ENCODE measurements around the gene CNIH2.

The CNIH2 gene

GRCh38 chr11:66271816-66272215 lies 6.2 kb upstream of the CNIH2 start:
- TF ChIP-seq, protein P1, sequence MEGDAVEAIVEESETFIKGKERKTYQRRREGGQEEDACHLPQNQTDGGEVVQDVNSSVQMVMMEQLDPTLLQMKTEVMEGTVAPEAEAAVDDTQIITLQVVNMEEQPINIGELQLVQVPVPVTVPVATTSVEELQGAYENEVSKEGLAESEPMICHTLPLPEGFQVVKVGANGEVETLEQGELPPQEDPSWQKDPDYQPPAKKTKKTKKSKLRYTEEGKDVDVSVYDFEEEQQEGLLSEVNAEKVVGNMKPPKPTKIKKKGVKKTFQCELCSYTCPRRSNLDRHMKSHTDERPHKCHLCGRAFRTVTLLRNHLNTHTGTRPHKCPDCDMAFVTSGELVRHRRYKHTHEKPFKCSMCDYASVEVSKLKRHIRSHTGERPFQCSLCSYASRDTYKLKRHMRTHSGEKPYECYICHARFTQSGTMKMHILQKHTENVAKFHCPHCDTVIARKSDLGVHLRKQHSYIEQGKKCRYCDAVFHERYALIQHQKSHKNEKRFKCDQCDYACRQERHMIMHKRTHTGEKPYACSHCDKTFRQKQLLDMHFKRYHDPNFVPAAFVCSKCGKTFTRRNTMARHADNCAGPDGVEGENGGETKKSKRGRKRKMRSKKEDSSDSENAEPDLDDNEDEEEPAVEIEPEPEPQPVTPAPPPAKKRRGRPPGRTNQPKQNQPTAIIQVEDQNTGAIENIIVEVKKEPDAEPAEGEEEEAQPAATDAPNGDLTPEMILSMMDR (IDR thresholded peaks at IDR 0.05): no peak

DNA sequence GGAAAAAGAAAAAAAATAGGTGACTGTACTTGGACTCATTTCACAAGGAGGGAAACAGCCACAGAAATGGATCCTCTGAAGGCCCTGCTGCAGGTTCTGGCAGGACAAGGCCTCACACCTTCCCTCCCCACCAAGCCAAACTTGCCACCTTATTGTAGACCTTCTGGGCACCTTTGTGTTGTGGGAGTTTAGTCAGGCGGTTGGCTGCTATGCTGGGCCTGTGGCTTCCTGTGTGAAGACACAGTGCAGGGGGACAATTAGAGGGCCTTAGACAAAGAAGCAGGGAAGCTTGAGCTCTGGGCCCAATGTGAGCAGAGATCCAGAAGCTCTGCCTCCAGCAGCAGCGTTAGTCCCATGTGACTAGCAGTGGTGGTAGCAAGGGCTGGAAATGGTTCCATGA lies 5.4 kb upstream of the CNIH2 start:
- TF ChIP-seq, protein P1 (IDR thresholded peaks at IDR 0.05): no peak

DNA sequence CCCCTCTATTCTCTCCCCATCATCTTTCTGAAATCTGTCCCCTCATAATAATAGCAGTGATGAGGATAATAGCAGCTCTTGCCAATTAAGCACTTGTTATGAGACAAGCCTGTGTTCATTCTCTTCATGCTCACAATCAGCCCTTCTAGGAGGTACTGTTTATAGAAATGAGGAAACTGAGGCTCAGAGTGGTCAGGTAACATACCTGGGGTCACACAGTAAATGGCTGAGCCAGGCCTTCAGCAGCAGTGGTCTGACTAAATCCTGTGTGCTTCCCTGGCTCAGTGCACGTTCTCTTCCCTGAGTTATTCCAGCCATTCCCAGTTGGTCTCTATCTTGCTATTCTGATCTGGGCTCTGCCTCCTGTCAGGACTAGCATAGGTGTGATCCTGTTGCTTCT lies 3.8 kb upstream of the CNIH2 start:
- TF ChIP-seq, protein P1 (IDR thresholded peaks at IDR 0.05): no peak

- TF ChIP-seq, protein P1 (IDR thresholded peaks at IDR 0.05): no peak
Measured at GRCh38 chr11:66275396-66275795, 2.6 kb upstream of the CNIH2 start.

- TF ChIP-seq, protein P1 (IDR thresholded peaks at IDR 0.05): no peak
Measured at GRCh38 chr11:66275984-66276612, 1.9 kb upstream of the CNIH2 start.

- TF ChIP-seq, protein P1 (IDR thresholded peaks at IDR 0.05): no peak
Measured at GRCh38 chr11:66278363-66279091, 552 bp downstream of the CNIH2 start.

DNA sequence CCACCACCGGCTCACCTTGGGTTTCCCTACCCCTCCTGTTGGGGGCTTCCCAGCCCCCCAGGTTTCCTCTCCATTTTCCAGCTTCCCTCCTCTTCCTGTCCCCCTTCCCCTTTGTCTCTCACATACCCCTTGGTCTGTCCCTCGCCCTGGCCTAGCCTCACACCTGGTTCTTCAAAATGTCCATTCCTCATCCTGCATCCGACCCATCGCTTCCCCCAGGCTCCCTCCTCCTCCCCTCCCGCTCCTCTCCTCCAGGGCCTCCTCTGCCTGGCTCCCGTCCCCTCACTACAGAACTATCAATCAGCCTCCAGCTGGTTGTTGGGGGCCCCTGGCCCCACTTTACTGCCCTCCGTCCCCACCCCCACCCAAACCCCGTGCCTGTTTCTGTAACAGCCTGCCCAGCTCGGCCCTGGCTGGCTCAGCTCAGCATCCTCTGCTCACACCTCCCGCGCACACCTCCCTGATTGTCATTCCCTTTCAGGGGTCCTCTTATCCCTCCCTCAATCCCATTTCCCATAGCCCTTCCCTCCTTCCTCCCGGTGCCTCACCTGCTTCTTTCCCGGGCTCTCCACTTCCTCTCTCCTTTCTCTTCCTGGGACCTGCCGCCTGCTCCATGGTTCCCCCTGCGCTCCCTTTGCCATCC lies 1.2 kb downstream of the CNIH2 start:
- TF ChIP-seq, protein P1 (IDR thresholded peaks at IDR 0.05): no peak
